GM12878 (cell line): ENCODE results near the gene NUDT14. TPM values are rescaled to one million over a fixed set of nuclear protein-coding genes. Genes with fewer than 3 reads are reported as not detected.

ENCODE experiments used
- ATAC-seq: fragments of 200-7000 bp; cut with Tn5 transposase; 3 replicates; pipeline ENCODE4 v1.9.1; 2020; ENCODE audit warnings: mild to moderate bottlenecking, moderate library complexity
- BruUV-seq: library from RNA; stranded (reverse); fragments of 400-500 nt; replicated peaks from 2 replicates; lab custom pipeline; 2021; lab: Mats Ljungman, UMichigan
- CTCF ChIA-PET: fragments of 300-600 bp; sonication (Branson Sonifier 250); formaldehyde crosslinking; extraction: SDS; loops from one replicate; lab custom pipeline; 2021; ENCODE audit warnings: inconsistent platforms; lab: Yijun Ruan, JAX
- POLR2A ChIA-PET: fragments of 350-600 bp; formaldehyde crosslinking; extraction: SDS; loops from one replicate; lab custom pipeline; 2021; ENCODE audit warnings: inconsistent platforms; lab: Charles Lee
- RAD21 ChIA-PET: fragments of 300-600 bp; sonication (Branson Sonifier 250); formaldehyde crosslinking; loops from one replicate; lab custom pipeline; 2023; ENCODE audit warnings: antibody characterized with exemption; ENCODE audit not compliant: unreplicated experiment; lab: Charles Lee
- SMC1A ChIA-PET: fragments of 300-600 bp; sonication (Branson Sonifier 250); formaldehyde crosslinking; loops from one replicate; lab custom pipeline; 2023; ENCODE audit not compliant: unreplicated experiment, uncharacterized antibody; lab: Charles Lee
- DNase-seq: peaks from one replicate; pipeline ENCODE4 v3.0.0-alpha.2; 2011; ENCODE audit warnings: low read depth, low spot score
- FAIRE-seq: peaks from 3 replicates; lab custom pipeline; 2011; peaks lifted over from hg19 to GRCh38; lab: Jason Lieb, UNC
- H2AFZ ChIP-seq: 2 replicates; pipeline ENCODE4 v1.6.0; 2011; ENCODE audit warnings: low read depth, low read length, control low read depth; ENCODE audit not compliant: control insufficient read depth
- H3K27ac ChIP-seq: 2 replicates; pipeline ENCODE4 v1.5.1; 2011; ENCODE audit warnings: control low read depth; ENCODE audit not compliant: control insufficient read depth, insufficient read depth
- H3K27me3 ChIP-seq, 2 experiments: replicated peaks in 1 of 2; 2 replicates each; pipeline versions ENCODE4 v1.6.0 to v1.6.1; 2011; ENCODE audit warnings: low read length in 1 of 2; ENCODE audit not compliant: control insufficient read depth in 2 of 2, insufficient read depth in 2 of 2
- H3K36me3 ChIP-seq, 2 experiments: 2 replicates each; pipeline ENCODE4 v1.5.1; 2011; ENCODE audit warnings: low read length in 1 of 2; ENCODE audit not compliant: control insufficient read depth in 2 of 2, insufficient read depth in 2 of 2
- H3K4me1 ChIP-seq: 2 replicates; pipeline ENCODE4 v1.6.1; 2011; ENCODE audit warnings: mild to moderate bottlenecking, low read length, moderate library complexity, mixed read lengths; ENCODE audit not compliant: control insufficient read depth, insufficient read depth
- H3K4me2 ChIP-seq: 2 replicates; pipeline ENCODE4 v1.6.0; 2011; ENCODE audit warnings: control low read depth; ENCODE audit not compliant: control insufficient read depth, insufficient read depth
- H3K4me3 ChIP-seq: fragments of 200-600 bp; sonication (generic); 2 replicates; pipeline ENCODE4 v1.5.1; 2016
- H3K79me2 ChIP-seq: 2 replicates; pipeline ENCODE4 v1.6.0; 2011; ENCODE audit warnings: low read length; ENCODE audit not compliant: control insufficient read depth, insufficient read depth
- H3K9ac ChIP-seq: 2 replicates; pipeline ENCODE4 v1.8.0; 2011; ENCODE audit warnings: low read length, control low read depth, mixed read lengths; ENCODE audit not compliant: control insufficient read depth, insufficient read depth
- H3K9me3 ChIP-seq: replicated peaks from 3 replicates; pipeline ENCODE4 v1.5.1; 2011; ENCODE audit warnings: mild to moderate bottlenecking, low read length; ENCODE audit not compliant: control insufficient read depth, insufficient read depth
- H4K20me1 ChIP-seq: 2 replicates; pipeline ENCODE4 v1.6.0; 2011; ENCODE audit not compliant: control insufficient read depth, insufficient read depth
- ATF2 ChIP-seq: IDR thresholded peaks from 2 replicates; pipeline ENCODE4 v1.6.1; 2012; ENCODE audit warnings: low read length, inconsistent platforms
- BACH1 ChIP-seq: fragments of 450-650 bp; IDR thresholded peaks from 2 replicates; pipeline ENCODE4 v1.6.1; 2017; ENCODE audit warnings: mild to moderate bottlenecking, borderline replicate concordance
- CEBPB ChIP-seq, 2 experiments: fragments of 150-350 bp in 1 of 2; IDR thresholded peaks; 2 replicates each; pipeline ENCODE4 v1.6.1; 2012 to 2014; ENCODE audit warnings: low read depth in 2 of 2, low read length in 2 of 2, borderline replicate concordance in 1 of 2, inconsistent platforms in 1 of 2
- CHD4 ChIP-seq: fragments of 200-600 bp; sonication (generic); IDR thresholded peaks from 2 replicates; pipeline ENCODE4 v1.6.1; 2016; ENCODE audit warnings: mild to moderate bottlenecking
- CREB1 ChIP-seq: IDR thresholded peaks from 2 replicates; pipeline ENCODE4 v1.6.1; 2012; ENCODE audit warnings: low read depth, mild to moderate bottlenecking, inconsistent platforms
- CREM ChIP-seq: IDR thresholded peaks from 2 replicates; pipeline ENCODE4 v1.6.1; 2014; ENCODE audit warnings: antibody characterized with exemption, low read depth
- GABPA ChIP-seq: IDR thresholded peaks from 2 replicates; pipeline ENCODE4 v1.6.1; 2014; ENCODE audit warnings: antibody characterized with exemption, low read depth, mild to moderate bottlenecking, inconsistent platforms
- MTA3 ChIP-seq: IDR thresholded peaks from 2 replicates; pipeline ENCODE4 v1.6.1; 2012; ENCODE audit warnings: low read length, inconsistent platforms, borderline replicate concordance
- NFIC ChIP-seq: IDR thresholded peaks from 2 replicates; pipeline ENCODE4 v1.6.1; 2012; ENCODE audit warnings: low read depth, mild to moderate bottlenecking, inconsistent platforms, low read length, moderate library complexity
- POLR2AphosphoS2 ChIP-seq: IDR thresholded peaks from 2 replicates; pipeline ENCODE4 v1.6.1; 2011; ENCODE audit warnings: low read depth, mild to moderate bottlenecking, low read length, improper control_type of control experiment, moderate library complexity
- PRDM15 ChIP-seq: fragments of 450-650 bp; formaldehyde crosslinking; IDR thresholded peaks from 2 replicates; pipeline ENCODE4 v1.4.0; 2020; ENCODE audit warnings: mild to moderate bottlenecking, moderate library complexity
- SIN3A ChIP-seq: IDR thresholded peaks from 2 replicates; pipeline ENCODE4 v1.6.1; 2012; ENCODE audit warnings: low read depth, low read length, improper control_type of control experiment
- WRNIP1 ChIP-seq: IDR thresholded peaks from 2 replicates; pipeline ENCODE4 v1.6.1; 2011; ENCODE audit warnings: low read depth, low read length, improper control_type of control experiment, borderline replicate concordance
- ZBTB11 ChIP-seq: fragments of 450-650 bp; formaldehyde crosslinking; IDR thresholded peaks from 2 replicates; pipeline ENCODE4 v1.5.0; 2022; ENCODE audit warnings: mild to moderate bottlenecking, missing genetic modification characterization
- WGBS: methylation state at CpG from one replicate; pipeline ENCODE4 v1.1.6; 2016; ENCODE audit warnings: low lambda C conversion rate; ENCODE audit not compliant: insufficient replicate concordance, insufficient coverage; ENCODE audit errors: missing lambda C conversion rate; 5-methylcytosine and 5-hydroxymethylcytosine counted together
- in situ Hi-C: fragments of 300-500 bp; cut with MboI; formaldehyde crosslinking; loops from 9 replicates; pipeline ENCODE4 v1.14.3; 2018; ENCODE audit warnings: mixed read lengths
- intact Hi-C: fragments of 100-400 bp; cut with micrococcal nuclease; formaldehyde crosslinking; loops from one replicate; pipeline ENCODE4 v1.14.2; 2022; ENCODE audit not compliant: unreplicated experiment
- polyA plus RNA-seq, 11 experiments: library from polyadenylated mRNA; depleted of rRNA in 4 of 11; unstranded in 6 of 11; stranded (reverse) in 5 of 11; fragments of >200 nt; fragmentation: Nextera tagmentation in 4 of 11; fragmentation: Illumina TruSeq in 1 of 11; extraction: Ambion mirVana in 4 of 11; extraction: Trizol in 1 of 11; gene quantifications; 1 replicate in 1 of 11; 2 replicates in 10 of 11; pipeline versions ENCODE4 v1.2.1 to v1.2.3, GENCODE V29; 2011 to 2016; ENCODE audit warnings: inconsistent platforms in 2 of 11, missing spikeins in 2 of 11, low read depth in 1 of 11
- total RNA-seq, 4 experiments: library from RNA; depleted of rRNA in 3 of 4; stranded (reverse); fragments of >200 nt in 3 of 4; fragmentation: Illumina TruSeq in 1 of 4; extraction: Trizol in 1 of 4; gene quantifications; 2 replicates each; pipeline versions ENCODE4 v1.2.1 to v1.2.3, GENCODE V29; 2013 to 2021
- TF ChIP-seq, protein P1 (sequence below): fragments of 450-650 bp; IDR thresholded peaks from 2 replicates; pipeline ENCODE4 v1.6.1; 2016; ENCODE audit warnings: mild to moderate bottlenecking

The NUDT14 gene
- total and polyA plus RNA-seq, 10 of the 15 experiments (the other 5 are each of a cell fraction or from before 2014, with no cell fraction given): 0.62 to 6.8 (median 4.3) TPM; not detected in 1

GRCh38 chr14:105211086-105211757 lies 30.1 kb upstream of the NUDT14 start:
- Histone ChIP-seq H4K20me1 (no peaks in the 10 kb centered on the region), H3K4me3 (no peak overlapping the region), H3K79me2 (no peaks in the 10 kb centered on the region), H3K9ac (no peak overlapping the region), H2AFZ (no peak overlapping the region), H3K4me2 (no peak overlapping the region), H3K27ac (no peak overlapping the region), H3K27me3 (no peaks in the 10 kb centered on the region), H3K36me3 (peaks cover 0 to 10% of the 10 kb centered on the region in 2 experiments; a peak in 2 of 4 replicates), H3K4me1 (no peaks in the 10 kb centered on the region), H3K9me3 (no peaks in the 10 kb centered on the region)
- SMC1A ChIA-PET: no interaction called here
- FAIRE-seq: no peak
- RAD21 ChIA-PET: no interaction called here
- in situ Hi-C loops (no loop called here), intact Hi-C loops (no loop called here)
- CTCF ChIA-PET: no interaction called here
- no peak for DNase-seq
- no peak for ATAC-seq
- POLR2A ChIA-PET: no interaction called here
- WGBS: 81% methylated on average over 23 of the region's 23 CpGs
- no TSS peak for BruUV-seq
- TF ChIP-seq WRNIP1 (no peak), NFIC (no peak), ATF2 (no peak), GABPA (no peak), CREB1 (no peak), CHD4 (no peak), BACH1 (no peak), SIN3A (no peak), MTA3 (no peak), CREM (no peak), PRDM15 (no peak), CEBPB (IDR thresholded peaks at IDR 0.05; ENCODE audit: borderline replicate concordance in 1 of 2, low read depth in 2 of 2, low read length in 2 of 2) (no peak), ZBTB11 (CRISPR knock-in tag) (no peak), POLR2AphosphoS2 (no peak)
- TF ChIP-seq, protein P1, sequence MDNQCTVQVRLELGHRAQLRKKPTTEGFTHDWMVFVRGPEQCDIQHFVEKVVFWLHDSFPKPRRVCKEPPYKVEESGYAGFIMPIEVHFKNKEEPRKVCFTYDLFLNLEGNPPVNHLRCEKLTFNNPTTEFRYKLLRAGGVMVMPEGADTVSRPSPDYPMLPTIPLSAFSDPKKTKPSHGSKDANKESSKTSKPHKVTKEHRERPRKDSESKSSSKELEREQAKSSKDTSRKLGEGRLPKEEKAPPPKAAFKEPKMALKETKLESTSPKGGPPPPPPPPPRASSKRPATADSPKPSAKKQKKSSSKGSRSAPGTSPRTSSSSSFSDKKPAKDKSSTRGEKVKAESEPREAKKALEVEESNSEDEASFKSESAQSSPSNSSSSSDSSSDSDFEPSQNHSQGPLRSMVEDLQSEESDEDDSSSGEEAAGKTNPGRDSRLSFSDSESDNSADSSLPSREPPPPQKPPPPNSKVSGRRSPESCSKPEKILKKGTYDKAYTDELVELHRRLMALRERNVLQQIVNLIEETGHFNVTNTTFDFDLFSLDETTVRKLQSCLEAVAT: no peak
